ENCODE data around the gene TOMM20.
"Not testable (repeated sequence)": the region's sequence is repeated elsewhere in the genome, so short reads cannot be mapped to it uniquely, and the experiment has no call there.

The TOMM20 gene

GRCh38 chr1:235100194-235100772 lies 28.4 kb downstream of the TOMM20 start:
- no peak for DNase-seq

- no peak for DNase-seq
Observed at GRCh38 chr1:235098991-235099390, 29.6 kb downstream of the TOMM20 start.

- DNase-seq: no peak
Observed at GRCh38 chr1:235098547-235098946, 30.1 kb downstream of the TOMM20 start.

- DNase-seq: not testable (repeated sequence)
Observed at GRCh38 chr1:235097501-235097900, 31.1 kb downstream of the TOMM20 start.

GRCh38 chr1:235095938-235096562 lies 32.6 kb downstream of the TOMM20 start:
- DNase-seq: no peak

- DNase-seq: peak; percentile 36 to 43
Observed at GRCh38 chr1:235093696-235094592, 34.7 kb downstream of the TOMM20 start.

GRCh38 chr1:235093013-235093695 lies 35.5 kb downstream of the TOMM20 start:
- DNase-seq: peak; percentile 28 to 41

GRCh38 chr1:235092415-235092814 lies 36.2 kb downstream of the TOMM20 start:
- DNase-seq: not testable (repeated sequence)

- not testable (repeated sequence) for DNase-seq
Observed at GRCh38 chr1:235092045-235092406, 36.6 kb downstream of the TOMM20 start.

GRCh38 chr1:235091319-235092044 lies 37.2 kb downstream of the TOMM20 start:
- DNase-seq: not testable (repeated sequence)

- DNase-seq: no peak
Observed at GRCh38 chr1:235090406-235091069, 38.1 kb downstream of the TOMM20 start.

- DNase-seq: no peak
Observed at GRCh38 chr1:235088907-235089306, 39.7 kb downstream of the TOMM20 start.

- no peak for DNase-seq
Observed at GRCh38 chr1:235088430-235088829, 40.2 kb downstream of the TOMM20 start.

GRCh38 chr1:235087906-235088305 lies 40.7 kb downstream of the TOMM20 start:
- DNase-seq: no peak

- not testable (repeated sequence) for DNase-seq
Observed at GRCh38 chr1:235085411-235086117, 43.1 kb downstream of the TOMM20 start.

- not testable (repeated sequence) for DNase-seq
Observed at GRCh38 chr1:235080788-235081187, 47.8 kb downstream of the TOMM20 start.

- not testable (repeated sequence) for DNase-seq
Observed at GRCh38 chr1:235080297-235080657, 48.4 kb downstream of the TOMM20 start.

GRCh38 chr1:235079443-235080296 lies 49.0 kb downstream of the TOMM20 start:
- DNase-seq: no peak

- no peak for DNase-seq
Observed at GRCh38 chr1:235078480-235079381, 49.9 kb downstream of the TOMM20 start.

All from hippocampal formation (tissue), 2 donors.